K562 (cell line): Measurements from ENCODE around the gene DIPK1A. TPM values are rescaled to one million over a fixed set of nuclear protein-coding genes. Genes with fewer than 3 reads are reported as not detected.
A peak's percentile ranks its signal among the peaks of the same experiment; 100 is the strongest.

ENCODE experiments used
- KDM4B ChIP-seq, 2 experiments: fragments of 450-650 bp in 1 of 2; sonication (generic) in 1 of 2; IDR thresholded peaks; 2 replicates each; pipeline ENCODE4 v1.6.1; 2016 to 2017; ENCODE audit warnings: borderline replicate concordance in 2 of 2, antibody characterized with exemption in 1 of 2, low read depth in 1 of 2, mild to moderate bottlenecking in 1 of 2
- MYNN ChIP-seq, 2 experiments: sonication (generic); formaldehyde crosslinking in 1 of 2; IDR thresholded peaks; 2 replicates each; pipeline versions ENCODE4 v1.5.0 to v1.6.1; 2016 to 2020; ENCODE audit warnings: antibody characterized with exemption in 1 of 2, missing genetic modification reagents in 1 of 2
- RFX5 ChIP-seq: IDR thresholded peaks from 2 replicates; pipeline ENCODE4 v1.6.1; 2011; ENCODE audit warnings: low read depth, mild to moderate bottlenecking, improper control_type of control experiment, low read length
- ZNF263 ChIP-seq: sonication (generic); formaldehyde crosslinking; IDR thresholded peaks from 2 replicates; pipeline ENCODE4 v1.8.0; 2022; ENCODE audit warnings: mild to moderate bottlenecking, missing genetic modification reagents, borderline replicate concordance
- ZNF384 ChIP-seq: IDR thresholded peaks from 2 replicates; pipeline ENCODE4 v1.6.1; 2012; ENCODE audit warnings: low read depth, low read length, improper control_type of control experiment
- polyA plus RNA-seq, 8 experiments: library from polyadenylated mRNA; depleted of rRNA in 4 of 8; stranded (reverse) in 5 of 8; unstranded in 3 of 8; fragments of >200 nt; fragmentation: Nextera tagmentation in 2 of 8; fragmentation: Illumina TruSeq in 1 of 8; extraction: Ambion mirVana in 2 of 8; extraction: Trizol in 1 of 8; gene quantifications; 2 replicates each; pipeline versions ENCODE4 v1.2.1 to v1.2.3, GENCODE V29; 2011 to 2014; ENCODE audit warnings: inconsistent platforms in 1 of 8, missing spikeins in 1 of 8
- total RNA-seq, 7 experiments: library from RNA; depleted of rRNA in 6 of 7; stranded (reverse); fragments of >200 nt in 6 of 7; fragmentation: Illumina TruSeq in 2 of 7; extraction: Trizol in 2 of 7; gene quantifications; 2 replicates each; pipeline versions ENCODE4 v1.2.1 to v1.2.3, GENCODE V29; 2011 to 2021; ENCODE audit warnings: low replicate concordance in 1 of 7
- TF ChIP-seq, protein P1 (sequence below): fragments of 450-650 bp; formaldehyde crosslinking; IDR thresholded peaks from 2 replicates; pipeline ENCODE4 v1.4.0; 2022; ENCODE audit warnings: missing genetic modification characterization
- TF ChIP-seq, protein P2 (sequence below): sonication (generic); formaldehyde crosslinking; IDR thresholded peaks from 2 replicates; pipeline ENCODE4 v1.8.0; 2022; ENCODE audit warnings: mild to moderate bottlenecking, missing genetic modification reagents
- TF ChIP-seq, protein P3 (sequence below): fragments of 450-650 bp; formaldehyde crosslinking; IDR thresholded peaks from 2 replicates; pipeline ENCODE4 v1.4.0; 2022; ENCODE audit warnings: mild to moderate bottlenecking, moderate library complexity

DIPK1A gene
- total and polyA plus RNA-seq, 9 of the 15 experiments (the other 6 are each of a cell fraction or from before 2014, with no cell fraction given) = 0.54 to 2.5 (median 1.3) TPM

DNA sequence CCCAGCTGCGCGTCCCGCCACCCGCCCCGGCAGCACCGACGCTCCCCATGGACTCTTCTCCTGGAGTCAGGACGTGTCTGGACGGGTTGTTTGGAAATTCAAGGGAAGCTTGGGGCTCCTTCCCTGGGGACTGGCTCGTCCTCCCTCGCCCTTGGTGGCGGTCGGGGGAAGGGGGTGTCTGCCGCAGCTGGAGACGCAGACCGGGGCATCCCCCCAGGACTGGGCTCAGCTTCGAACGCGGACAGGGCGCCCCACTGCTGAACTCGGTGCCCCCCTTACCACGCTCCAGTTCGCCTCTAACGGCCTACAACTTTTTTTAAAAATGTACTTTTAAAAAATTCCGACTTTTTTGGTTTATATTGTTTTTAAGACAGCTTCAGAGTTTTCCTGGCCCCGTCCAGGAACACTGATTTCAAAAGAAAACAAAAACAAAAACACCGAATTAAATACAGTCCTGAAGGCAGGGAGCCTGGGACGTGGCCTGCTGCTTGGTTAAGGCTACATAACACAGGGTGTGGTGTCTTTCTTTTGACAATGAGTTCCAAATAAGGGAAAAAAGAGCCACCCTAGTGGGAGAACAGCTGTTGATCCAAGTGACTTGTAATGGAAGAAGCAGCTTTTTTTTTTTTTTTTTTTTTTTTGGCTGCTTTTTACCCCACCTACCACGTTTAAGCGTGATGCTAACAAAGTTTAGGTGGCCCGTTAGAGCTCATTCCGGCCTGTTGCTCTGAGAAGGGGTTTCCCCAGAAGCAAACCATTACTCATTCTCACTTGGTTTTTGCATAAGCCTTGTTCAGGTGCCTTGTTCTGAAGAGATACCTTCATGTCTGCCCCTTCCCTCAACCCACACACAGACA is 862 bp upstream of the DIPK1A start (continued):
- TF ChIP-seq, protein P1, sequence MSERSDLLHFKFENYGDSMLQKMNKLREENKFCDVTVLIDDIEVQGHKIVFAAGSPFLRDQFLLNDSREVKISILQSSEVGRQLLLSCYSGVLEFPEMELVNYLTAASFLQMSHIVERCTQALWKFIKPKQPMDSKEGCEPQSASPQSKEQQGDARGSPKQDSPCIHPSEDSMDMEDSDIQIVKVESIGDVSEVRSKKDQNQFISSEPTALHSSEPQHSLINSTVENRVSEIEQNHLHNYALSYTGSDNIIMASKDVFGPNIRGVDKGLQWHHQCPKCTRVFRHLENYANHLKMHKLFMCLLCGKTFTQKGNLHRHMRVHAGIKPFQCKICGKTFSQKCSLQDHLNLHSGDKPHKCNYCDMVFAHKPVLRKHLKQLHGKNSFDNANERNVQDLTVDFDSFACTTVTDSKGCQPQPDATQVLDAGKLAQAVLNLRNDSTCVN (CRISPR knock-in tag) = no peak
- peak; percentile 2; the same call in 1 of the 2 replicates for TF ChIP-seq ZNF263 (CRISPR knock-in tag)
- TF ChIP-seq ZNF384 = peak; percentile 90
- TF ChIP-seq, protein P2, sequence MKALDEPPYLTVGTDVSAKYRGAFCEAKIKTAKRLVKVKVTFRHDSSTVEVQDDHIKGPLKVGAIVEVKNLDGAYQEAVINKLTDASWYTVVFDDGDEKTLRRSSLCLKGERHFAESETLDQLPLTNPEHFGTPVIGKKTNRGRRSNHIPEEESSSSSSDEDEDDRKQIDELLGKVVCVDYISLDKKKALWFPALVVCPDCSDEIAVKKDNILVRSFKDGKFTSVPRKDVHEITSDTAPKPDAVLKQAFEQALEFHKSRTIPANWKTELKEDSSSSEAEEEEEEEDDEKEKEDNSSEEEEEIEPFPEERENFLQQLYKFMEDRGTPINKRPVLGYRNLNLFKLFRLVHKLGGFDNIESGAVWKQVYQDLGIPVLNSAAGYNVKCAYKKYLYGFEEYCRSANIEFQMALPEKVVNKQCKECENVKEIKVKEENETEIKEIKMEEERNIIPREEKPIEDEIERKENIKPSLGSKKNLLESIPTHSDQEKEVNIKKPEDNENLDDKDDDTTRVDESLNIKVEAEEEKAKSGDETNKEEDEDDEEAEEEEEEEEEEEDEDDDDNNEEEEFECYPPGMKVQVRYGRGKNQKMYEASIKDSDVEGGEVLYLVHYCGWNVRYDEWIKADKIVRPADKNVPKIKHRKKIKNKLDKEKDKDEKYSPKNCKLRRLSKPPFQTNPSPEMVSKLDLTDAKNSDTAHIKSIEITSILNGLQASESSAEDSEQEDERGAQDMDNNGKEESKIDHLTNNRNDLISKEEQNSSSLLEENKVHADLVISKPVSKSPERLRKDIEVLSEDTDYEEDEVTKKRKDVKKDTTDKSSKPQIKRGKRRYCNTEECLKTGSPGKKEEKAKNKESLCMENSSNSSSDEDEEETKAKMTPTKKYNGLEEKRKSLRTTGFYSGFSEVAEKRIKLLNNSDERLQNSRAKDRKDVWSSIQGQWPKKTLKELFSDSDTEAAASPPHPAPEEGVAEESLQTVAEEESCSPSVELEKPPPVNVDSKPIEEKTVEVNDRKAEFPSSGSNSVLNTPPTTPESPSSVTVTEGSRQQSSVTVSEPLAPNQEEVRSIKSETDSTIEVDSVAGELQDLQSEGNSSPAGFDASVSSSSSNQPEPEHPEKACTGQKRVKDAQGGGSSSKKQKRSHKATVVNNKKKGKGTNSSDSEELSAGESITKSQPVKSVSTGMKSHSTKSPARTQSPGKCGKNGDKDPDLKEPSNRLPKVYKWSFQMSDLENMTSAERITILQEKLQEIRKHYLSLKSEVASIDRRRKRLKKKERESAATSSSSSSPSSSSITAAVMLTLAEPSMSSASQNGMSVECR (CRISPR knock-in tag) = peak; percentile 59; the same call in 1 of the 2 replicates
- TF ChIP-seq, protein P3, sequence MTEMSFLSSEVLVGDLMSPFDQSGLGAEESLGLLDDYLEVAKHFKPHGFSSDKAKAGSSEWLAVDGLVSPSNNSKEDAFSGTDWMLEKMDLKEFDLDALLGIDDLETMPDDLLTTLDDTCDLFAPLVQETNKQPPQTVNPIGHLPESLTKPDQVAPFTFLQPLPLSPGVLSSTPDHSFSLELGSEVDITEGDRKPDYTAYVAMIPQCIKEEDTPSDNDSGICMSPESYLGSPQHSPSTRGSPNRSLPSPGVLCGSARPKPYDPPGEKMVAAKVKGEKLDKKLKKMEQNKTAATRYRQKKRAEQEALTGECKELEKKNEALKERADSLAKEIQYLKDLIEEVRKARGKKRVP (CRISPR knock-in tag) = no peak
- no peak for TF ChIP-seq MYNN (IDR thresholded peaks at IDR 0.05)
- no peak for TF ChIP-seq MYNN (CRISPR knock-in tag; IDR thresholded peaks at IDR 0.05)
- TF ChIP-seq RFX5 = no peak
- no peak for TF ChIP-seq KDM4B (IDR thresholded peaks at IDR 0.05; ENCODE audit: borderline replicate concordance in 2 of 2, low read depth in 1 of 2)
